Measurements from ENCODE around the gene HOXA11. TPM values are rescaled to one million over a fixed set of nuclear protein-coding genes. Genes with fewer than 3 reads are reported as not detected.

The HOXA11 gene
- total RNA-seq, 1 donor from 2014 or later, result 1.2 TPM

- Mint-ChIP-seq H3K27me3 (peaks cover 51% of the 10 kb centered on the region), H3K4me1 (ENCODE audit: unreplicated experiment) (peaks cover 28% of the 10 kb centered on the region)
- no peak for DNase-seq (ENCODE audit: extremely low spot score, unreplicated experiment)
Measured at GRCh38 chr7:27140126-27140857, 44.7 kb downstream of the HOXA11 start.

DNA sequence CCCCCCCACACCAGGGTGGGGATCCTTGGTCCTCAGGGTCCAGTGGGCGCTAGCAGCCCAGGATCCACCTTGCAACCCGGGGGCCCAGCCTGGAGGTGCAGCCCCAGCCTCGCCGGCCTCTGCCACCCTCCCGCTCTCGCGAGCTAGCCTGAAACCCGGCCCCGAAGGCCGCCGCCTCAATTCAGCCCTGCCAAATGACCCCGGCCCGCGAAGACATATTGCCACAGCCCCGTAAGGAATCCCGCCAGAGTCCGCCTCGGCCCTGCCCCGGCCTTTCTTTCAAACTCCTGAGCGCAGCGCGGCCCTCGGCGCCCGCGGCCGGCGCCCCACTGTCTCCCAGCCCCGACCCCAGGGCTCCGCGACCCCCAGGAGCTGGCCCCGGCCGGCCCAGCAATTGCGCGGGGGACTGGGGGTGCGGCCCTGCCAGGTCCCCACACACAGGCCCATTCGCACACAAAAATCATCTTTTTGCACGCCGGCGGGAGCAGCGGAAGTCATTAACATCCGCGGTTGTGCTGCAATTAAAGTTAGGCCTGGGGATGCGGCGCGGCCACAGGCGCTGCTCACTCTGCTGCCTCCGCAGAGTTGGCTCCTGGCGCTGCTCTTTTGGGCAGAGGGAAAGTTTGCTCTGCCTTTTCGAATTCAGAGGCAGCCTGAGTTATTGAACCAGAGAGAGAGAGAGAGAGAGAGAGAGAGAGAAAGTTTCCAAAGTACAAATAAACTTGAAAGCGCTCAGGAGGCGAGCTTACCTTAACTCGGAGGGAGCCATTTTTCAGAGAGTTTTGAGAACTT is 45.5 kb downstream of the HOXA11 start:
- Mint-ChIP-seq H3K27me3 (peaks cover 49% of the 10 kb centered on the region), H3K36me3 (peaks cover 30% of the 10 kb centered on the region), H3K9me3 (no peaks in the 10 kb centered on the region), H3K4me1 (ENCODE audit: unreplicated experiment) (peaks cover 36% of the 10 kb centered on the region), H3K27ac (peak overlapping the region; percentile 99), H3K4me3 (peak overlapping the region; percentile 99)
- DNase-seq (ENCODE audit: extremely low spot score, unreplicated experiment), result peak; percentile 77
- TF ChIP-seq CTCF (conservative IDR thresholded peaks at IDR 0.05), result no peak

More at GRCh38 chr7:27140126-27140857, 44.7 kb downstream of the HOXA11 start:
- peak overlapping the region; percentile 99 for H3K27ac Mint-ChIP-seq
- H3K36me3 Mint-ChIP-seq, result peaks cover 28% of the 10 kb centered on the region
- no peaks in the 10 kb centered on the region for H3K9me3 Mint-ChIP-seq
- peak overlapping the region; percentile 99 for H3K4me3 Mint-ChIP-seq
- no peak for TF ChIP-seq CTCF (conservative IDR thresholded peaks at IDR 0.05)

DNA sequence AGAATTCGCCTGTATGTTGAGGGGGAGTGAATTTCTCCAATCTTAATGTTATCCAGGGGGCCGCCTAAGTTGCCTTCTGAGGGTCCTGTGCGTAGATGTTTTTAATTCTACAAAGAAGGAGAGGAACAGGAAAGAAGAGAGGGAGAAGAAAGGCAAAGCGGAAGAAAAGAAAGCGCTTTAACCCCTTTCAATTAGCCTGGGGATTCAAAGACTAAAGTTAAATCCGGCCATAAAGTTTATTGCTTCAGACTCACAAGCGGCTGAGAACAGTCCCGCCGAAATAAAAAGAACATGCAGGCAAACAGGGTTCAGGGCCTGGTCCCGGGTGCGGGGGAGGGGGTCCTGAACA is 46.1 kb downstream of the HOXA11 start:
- H3K27ac Mint-ChIP-seq, result peak overlapping the region; percentile 94
- H3K36me3 Mint-ChIP-seq, result peaks cover 35% of the 10 kb centered on the region
- no peak for DNase-seq (ENCODE audit: extremely low spot score, unreplicated experiment)
- no peaks in the 10 kb centered on the region for H3K9me3 Mint-ChIP-seq
- peaks cover 36% of the 10 kb centered on the region for H3K4me1 Mint-ChIP-seq (ENCODE audit: unreplicated experiment)
- TF ChIP-seq CTCF (conservative IDR thresholded peaks at IDR 0.05), result no peak
- peaks cover 48% of the 10 kb centered on the region for H3K27me3 Mint-ChIP-seq
- peak overlapping the region; percentile 99 for H3K4me3 Mint-ChIP-seq

DNA sequence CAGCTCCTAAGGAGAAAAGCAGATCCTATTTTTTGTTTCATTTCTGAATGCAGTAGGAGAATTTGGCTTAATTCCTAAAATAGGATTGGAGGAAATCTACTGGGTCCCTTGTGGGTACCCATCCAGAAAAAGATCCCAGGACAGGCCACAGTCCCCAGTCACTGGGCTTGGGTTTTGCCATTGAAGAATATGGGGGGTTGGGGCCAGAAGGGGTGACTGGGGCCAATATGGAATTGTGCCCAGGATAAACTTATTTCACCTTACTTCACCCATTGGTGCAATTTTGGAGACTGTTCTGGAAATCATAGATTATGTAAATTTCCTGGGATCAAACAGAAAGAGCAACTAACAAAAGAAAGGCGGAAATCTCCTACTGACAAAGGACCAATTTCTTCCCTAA is 46.6 kb downstream of the HOXA11 start:
- TF ChIP-seq CTCF (conservative IDR thresholded peaks at IDR 0.05), result no peak
- Mint-ChIP-seq H3K9me3 (no peaks in the 10 kb centered on the region), H3K27me3 (peaks cover 47% of the 10 kb centered on the region), H3K27ac (peak overlapping the region; percentile 94), H3K4me3 (peak overlapping the region; percentile 99), H3K36me3 (peaks cover 34% of the 10 kb centered on the region), H3K4me1 (ENCODE audit: unreplicated experiment) (peaks cover 38% of the 10 kb centered on the region)
- no peak for DNase-seq (ENCODE audit: extremely low spot score, unreplicated experiment)

DNA sequence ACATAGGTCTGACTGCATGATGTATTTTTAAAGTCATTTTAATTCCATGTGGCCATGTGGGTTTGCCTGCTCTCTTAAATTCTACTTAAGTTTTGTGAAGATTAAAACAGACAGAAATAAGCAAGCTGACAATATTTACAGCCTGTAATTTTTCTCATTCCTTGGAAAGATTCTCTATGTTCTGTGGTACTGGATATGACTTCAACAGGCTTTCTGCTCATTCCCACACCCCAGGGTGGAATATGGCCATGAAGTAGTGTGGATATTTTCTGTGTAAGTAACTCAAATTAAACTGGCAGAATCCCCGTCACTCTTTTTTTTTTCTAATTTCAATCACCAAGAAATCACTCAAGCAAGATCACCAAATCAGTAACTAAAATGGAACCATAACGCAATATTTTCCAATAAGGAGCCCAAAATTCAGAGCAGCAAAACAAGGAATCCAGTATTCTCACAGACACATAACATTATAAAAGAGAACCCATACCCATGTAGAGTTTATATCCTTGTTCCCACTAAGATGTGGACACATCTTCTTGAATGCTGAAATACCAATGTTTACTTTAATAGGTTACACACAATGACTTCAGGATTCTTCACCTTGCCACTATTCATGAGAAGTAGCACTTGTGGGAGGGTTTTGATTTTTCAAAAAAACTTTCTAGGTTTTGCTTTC is 47.3 kb downstream of the HOXA11 start:
- H3K36me3 Mint-ChIP-seq, result peaks cover 32% of the 10 kb centered on the region
- no peaks in the 10 kb centered on the region for H3K9me3 Mint-ChIP-seq
- H3K27me3 Mint-ChIP-seq, result peaks cover 48% of the 10 kb centered on the region
- peak overlapping the region; percentile 99 for H3K4me3 Mint-ChIP-seq
- TF ChIP-seq CTCF (conservative IDR thresholded peaks at IDR 0.05), result no peak
- peaks cover 43% of the 10 kb centered on the region for H3K4me1 Mint-ChIP-seq (ENCODE audit: unreplicated experiment)
- DNase-seq (ENCODE audit: extremely low spot score, unreplicated experiment), result no peak
- peak overlapping the region; percentile 94 for H3K27ac Mint-ChIP-seq

Measured in type B pancreatic cell (in vitro differentiated cells).